Vagina (tissue), 2 donors: ENCODE results near the gene SPDYE4. TPM values are rescaled to one million over a fixed set of nuclear protein-coding genes. Genes with fewer than 3 reads are reported as not detected.

Source experiments
- DNase-seq, 2 donors: peaks; one replicate each; pipeline ENCODE4 v3.0.0-alpha.2; 2017; ENCODE audit errors: extremely low spot score in 2 of 2
- H3K27ac ChIP-seq: fragments of 200-600 bp; sonication (generic); one replicate; pipeline ENCODE4 v1.5.1; 2019
- H3K27me3 ChIP-seq: fragments of 200-600 bp; sonication (generic); one replicate; pipeline ENCODE4 v1.5.1; 2019
- H3K36me3 ChIP-seq, 2 donors: fragments of 200-600 bp; sonication (generic); one replicate each; pipeline ENCODE4 v1.5.1; 2017 to 2019
- H3K4me1 ChIP-seq: fragments of 200-600 bp; sonication (generic); one replicate; pipeline ENCODE4 v1.5.1; 2019
- H3K4me3 ChIP-seq, 2 donors: fragments of 200-600 bp; sonication (generic); 1 replicate in 1 of 2; 2 replicates in 1 of 2; pipeline ENCODE4 v1.5.1; 2016 to 2019
- H3K9me3 ChIP-seq: fragments of 200-600 bp; sonication (generic); one replicate; pipeline ENCODE4 v1.5.1; 2019
- CTCF ChIP-seq, 3 experiments: fragments of 450-650 bp in 2 of 3; fragments of 200-600 bp in 1 of 3; sonication (generic) in 1 of 3; IDR thresholded peaks; one replicate each; pipeline ENCODE4 v1.5.1; 2017 to 2019; ENCODE audit warnings: antibody characterized with exemption in 3 of 3, mild to moderate bottlenecking in 2 of 3, moderate library complexity in 2 of 3
- POLR2A ChIP-seq, 2 donors: fragments of 450-650 bp; IDR thresholded peaks; one replicate each; pipeline ENCODE4 v1.6.1; 2017; ENCODE audit warnings: antibody characterized with exemption in 2 of 2, mild to moderate bottlenecking in 2 of 2, moderate library complexity in 2 of 2
- POLR2AphosphoS5 ChIP-seq, 2 donors: sonication (generic); formaldehyde crosslinking; IDR thresholded peaks; one replicate each; pipeline ENCODE4 v1.9.0; 2017; ENCODE audit warnings: antibody characterized with exemption in 2 of 2, mild to moderate bottlenecking in 2 of 2, low read depth in 1 of 2; ENCODE audit not compliant: insufficient read depth in 1 of 2
- intact Hi-C: fragments of 100-400 bp; cut with DNase I; formaldehyde crosslinking; loops from one replicate; pipeline ENCODE4 v1.15.1; 2023
- total RNA-seq: library from RNA; depleted of rRNA; stranded (reverse); fragments of >200 nt; gene quantifications from one replicate; pipeline ENCODE4 v1.2.3, GENCODE V29; 2016

SPDYE4 gene
- total RNA-seq, 1 donor from 2014 or later, result not detected

GRCh38 chr17:8735336-8735939 is 22.9 kb downstream of the SPDYE4 start:
- H3K4me1 ChIP-seq, result no peaks in the 10 kb centered on the region
- H3K36me3 ChIP-seq, result no peaks in the 10 kb centered on the region
- H3K9me3 ChIP-seq, result no peaks in the 10 kb centered on the region
- no peak overlapping the region for H3K27ac ChIP-seq
- TF ChIP-seq CTCF (IDR thresholded peaks at IDR 0.05), result no peak
- TF ChIP-seq POLR2A (IDR thresholded peaks at IDR 0.05), result no peak
- no peak for TF ChIP-seq POLR2AphosphoS5 (IDR thresholded peaks at IDR 0.05; ENCODE audit: insufficient read depth in 1 of 2, low read depth in 1 of 2)
- intact Hi-C loops, result no loop called here
- DNase-seq, result no peak
- H3K4me3 ChIP-seq, result no peak overlapping the region
- H3K27me3 ChIP-seq, result no peaks in the 10 kb centered on the region

DNA sequence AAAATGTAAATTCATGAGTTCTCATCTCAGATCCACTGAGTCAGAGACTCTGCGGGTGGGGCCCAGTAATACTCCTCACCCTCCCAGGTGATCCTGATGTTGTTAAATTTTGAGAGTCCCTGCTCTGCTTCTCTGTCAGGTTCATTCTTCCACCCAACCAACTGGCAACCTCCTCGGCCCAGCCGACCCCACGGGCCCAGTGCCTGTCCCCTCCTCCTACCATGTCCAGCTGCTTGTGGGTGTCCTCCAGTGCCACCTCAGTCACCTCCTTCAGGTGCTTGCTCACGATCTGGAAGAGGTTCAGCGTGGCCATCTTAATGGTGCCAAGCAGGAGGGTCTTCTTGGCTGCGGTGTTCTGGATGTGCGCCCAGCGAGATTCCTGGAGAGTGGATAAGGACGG is 23.5 kb downstream of the SPDYE4 start:
- no peak overlapping the region for H3K27ac ChIP-seq
- no peak overlapping the region for H3K4me3 ChIP-seq
- no peak for DNase-seq
- H3K4me1 ChIP-seq, result no peaks in the 10 kb centered on the region
- no peaks in the 10 kb centered on the region for H3K9me3 ChIP-seq
- no peaks in the 10 kb centered on the region for H3K27me3 ChIP-seq
- TF ChIP-seq POLR2AphosphoS5 (IDR thresholded peaks at IDR 0.05; ENCODE audit: insufficient read depth in 1 of 2, low read depth in 1 of 2) (no peak), POLR2A (IDR thresholded peaks at IDR 0.05) (no peak), CTCF (IDR thresholded peaks at IDR 0.05) (no peak)
- H3K36me3 ChIP-seq, result no peaks in the 10 kb centered on the region
- intact Hi-C loops, result no loop called here

DNA sequence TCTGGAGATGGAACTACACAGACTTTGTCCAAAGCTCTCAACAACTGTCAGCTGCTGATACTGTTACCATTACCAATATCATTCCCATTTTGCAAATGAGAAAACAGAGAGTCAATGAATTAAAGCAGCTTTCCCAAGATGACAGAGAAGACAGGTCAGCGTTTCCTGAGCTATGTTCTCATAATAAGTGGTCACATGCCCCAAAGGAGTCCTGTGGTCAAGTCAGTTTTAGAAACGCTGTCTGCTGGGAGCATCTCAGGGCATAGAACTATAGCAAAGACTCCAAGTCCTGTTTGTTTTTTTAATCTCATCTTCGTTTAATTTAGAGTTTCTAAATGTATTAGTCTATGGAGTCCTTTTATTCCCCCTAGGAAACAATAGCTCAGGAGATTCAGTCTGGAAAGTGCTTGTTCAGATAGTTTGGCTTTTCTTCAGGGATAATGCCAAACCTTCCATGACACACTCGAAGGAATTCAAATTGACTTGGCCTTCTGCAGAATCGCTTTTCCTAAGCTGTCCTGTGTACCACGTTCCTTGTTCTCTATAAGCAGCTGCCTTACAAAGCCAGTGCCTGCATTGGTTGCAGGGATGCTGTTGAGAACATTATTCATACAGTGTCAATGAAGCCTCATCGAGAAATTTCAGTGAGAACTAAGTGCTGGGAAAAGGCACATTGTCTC is 25.8 kb downstream of the SPDYE4 start:
- no peak for DNase-seq
- no peak overlapping the region for H3K27ac ChIP-seq
- TF ChIP-seq CTCF (IDR thresholded peaks at IDR 0.05) (no peak), POLR2A (IDR thresholded peaks at IDR 0.05) (no peak), POLR2AphosphoS5 (IDR thresholded peaks at IDR 0.05; ENCODE audit: insufficient read depth in 1 of 2, low read depth in 1 of 2) (no peak)
- no peak overlapping the region for H3K4me3 ChIP-seq
- no peaks in the 10 kb centered on the region for H3K4me1 ChIP-seq
- intact Hi-C loops, result no loop called here
- H3K27me3 ChIP-seq, result no peaks in the 10 kb centered on the region
- H3K9me3 ChIP-seq, result no peaks in the 10 kb centered on the region
- no peaks in the 10 kb centered on the region for H3K36me3 ChIP-seq

DNA sequence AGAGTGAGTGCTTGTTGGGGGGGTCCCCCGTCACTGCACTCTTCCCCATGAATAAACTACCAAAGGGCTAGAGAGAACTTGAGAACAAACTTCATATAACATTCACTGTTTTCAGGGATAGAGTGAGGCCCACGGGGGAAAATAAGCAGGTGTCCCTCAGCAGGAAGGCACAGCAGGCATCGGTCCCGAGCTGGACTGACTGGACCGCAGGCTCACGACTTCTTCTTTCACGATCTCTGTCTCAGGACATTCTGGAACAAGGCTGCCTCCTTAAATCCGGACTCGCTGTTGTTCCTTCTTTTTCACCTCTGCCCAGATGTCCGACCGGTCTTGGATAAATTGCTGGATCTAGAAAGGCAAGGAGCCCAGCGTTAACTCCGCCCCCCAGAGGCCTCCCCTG is 28.5 kb downstream of the SPDYE4 start:
- H3K27me3 ChIP-seq, result no peaks in the 10 kb centered on the region
- no peak for DNase-seq
- TF ChIP-seq POLR2AphosphoS5 (IDR thresholded peaks at IDR 0.05; ENCODE audit: insufficient read depth in 1 of 2, low read depth in 1 of 2) (no peak), CTCF (IDR thresholded peaks at IDR 0.05) (no peak), POLR2A (IDR thresholded peaks at IDR 0.05) (no peak)
- no peaks in the 10 kb centered on the region for H3K36me3 ChIP-seq
- H3K27ac ChIP-seq, result no peak overlapping the region
- H3K4me3 ChIP-seq, result no peak overlapping the region
- H3K9me3 ChIP-seq, result no peaks in the 10 kb centered on the region
- no peaks in the 10 kb centered on the region for H3K4me1 ChIP-seq
- intact Hi-C loops, result no loop called here

GRCh38 chr17:8729421-8729820 is 28.9 kb downstream of the SPDYE4 start:
- Histone ChIP-seq H3K27me3 (no peaks in the 10 kb centered on the region), H3K27ac (no peak overlapping the region), H3K36me3 (no peaks in the 10 kb centered on the region), H3K9me3 (no peaks in the 10 kb centered on the region), H3K4me3 (no peak overlapping the region), H3K4me1 (no peaks in the 10 kb centered on the region)
- DNase-seq, result no peak
- TF ChIP-seq POLR2AphosphoS5 (IDR thresholded peaks at IDR 0.05; ENCODE audit: insufficient read depth in 1 of 2, low read depth in 1 of 2), result no peak
- no peak for TF ChIP-seq POLR2A (IDR thresholded peaks at IDR 0.05)
- TF ChIP-seq CTCF (IDR thresholded peaks at IDR 0.05), result no peak
- intact Hi-C loops, result no loop called here
